GM15510 (cell line): ENCODE measurements around the gene ZNF598.

Source experiments
- POLR2A ChIP-seq: IDR thresholded peaks from 3 replicates; pipeline ENCODE4 v1.6.1; 2011; ENCODE audit warnings: borderline replicate concordance; ENCODE audit not compliant: insufficient read length; ENCODE audit errors: extremely low read depth

ZNF598 gene

DNA sequence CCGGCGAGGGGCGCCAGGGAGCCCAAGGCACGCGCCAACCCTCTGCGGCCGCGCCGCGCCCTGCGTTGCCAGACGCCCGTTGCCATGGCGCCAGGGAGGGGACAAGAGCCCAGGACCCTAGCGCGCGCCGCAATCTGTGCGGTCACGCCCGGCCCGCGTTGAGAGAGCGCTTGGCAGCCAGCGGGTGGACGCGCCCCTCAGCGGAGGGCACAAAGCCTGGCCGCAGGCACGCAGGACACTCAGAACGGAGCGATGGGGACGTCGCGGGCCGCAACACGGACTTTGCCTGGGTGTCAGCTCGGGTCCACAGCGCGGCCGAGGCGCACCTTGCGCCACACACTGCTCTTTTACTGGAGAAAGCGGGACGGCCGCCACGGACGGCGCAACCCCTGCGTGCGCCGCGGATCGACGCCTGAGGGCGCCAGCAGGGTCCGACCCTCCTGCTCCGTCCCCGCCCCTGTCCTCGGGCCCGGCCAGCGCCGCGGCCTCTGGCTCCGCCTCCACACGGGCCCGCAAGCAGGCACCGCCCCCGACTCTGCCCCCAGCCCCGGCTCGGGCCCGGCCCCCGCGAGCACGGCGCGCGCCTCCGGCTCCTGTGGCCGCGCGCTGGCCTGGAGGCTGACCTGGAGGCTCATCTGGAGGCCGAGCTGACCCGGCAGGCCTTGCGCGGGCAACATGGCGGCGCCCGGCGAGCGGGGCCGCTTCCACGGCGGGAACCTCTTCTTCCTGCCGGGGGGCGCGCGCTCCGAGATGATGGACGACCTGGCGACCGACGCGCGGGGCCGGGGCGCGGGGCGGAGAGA lies 25.9 kb downstream of the ZNF598 start, which contains the start of gene GFER:
Gene GFER (plus strand): TSS at position 650 of the 803 bp plus-strand sequence. CDS start 26 bp downstream, at position 676.
- peak; percentile 96 for TF ChIP-seq POLR2A

DNA sequence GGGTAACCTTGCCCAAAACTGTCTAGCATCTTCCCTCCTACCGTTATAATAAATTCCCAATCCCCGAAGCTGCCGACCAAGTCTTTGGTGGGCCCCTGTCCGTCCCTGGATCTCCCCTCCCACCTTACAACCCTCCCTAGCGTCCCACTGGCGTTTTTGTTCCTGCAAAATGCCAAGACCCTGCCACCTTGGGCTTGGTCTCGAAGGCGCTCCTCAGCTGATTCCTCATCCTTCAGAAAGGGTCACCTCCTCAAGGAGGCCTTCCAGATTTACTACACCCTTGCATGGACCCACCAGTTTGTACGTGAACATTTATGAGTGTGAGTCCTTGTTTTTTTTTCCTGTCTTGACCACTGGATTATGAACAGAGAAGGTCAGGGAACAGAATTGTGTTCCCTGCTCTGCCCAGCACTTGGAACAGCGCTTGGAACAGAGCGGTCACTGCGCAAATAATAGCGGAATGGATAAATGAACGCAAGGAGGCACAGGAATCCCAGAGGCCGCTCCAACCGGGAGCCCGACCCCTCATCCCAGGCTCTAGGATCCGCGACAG lies 26.6 kb downstream of the ZNF598 start:
- no peak for TF ChIP-seq POLR2A

DNA sequence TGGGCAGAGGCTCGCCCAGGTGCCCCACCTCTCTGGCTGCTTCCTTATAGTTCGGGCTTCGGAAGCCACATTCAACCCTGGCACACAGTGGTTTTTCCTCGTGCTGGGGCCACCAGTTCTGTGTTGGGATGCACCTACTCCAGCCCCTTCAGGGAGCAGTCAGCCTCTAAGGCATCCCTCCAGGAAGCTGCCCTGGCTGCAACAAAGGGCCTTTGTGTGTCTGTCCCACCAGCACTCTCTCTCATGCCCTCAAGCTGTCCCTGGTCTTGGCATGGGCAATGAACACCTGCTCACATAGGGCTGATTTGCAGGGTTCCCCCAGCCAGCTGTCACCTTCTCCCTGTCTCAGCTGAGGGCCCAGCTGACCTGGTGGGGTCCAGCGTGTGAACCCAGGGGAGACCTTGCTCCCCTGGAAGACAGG lies 27.6 kb downstream of the ZNF598 start:
- TF ChIP-seq POLR2A, result no peak

DNA sequence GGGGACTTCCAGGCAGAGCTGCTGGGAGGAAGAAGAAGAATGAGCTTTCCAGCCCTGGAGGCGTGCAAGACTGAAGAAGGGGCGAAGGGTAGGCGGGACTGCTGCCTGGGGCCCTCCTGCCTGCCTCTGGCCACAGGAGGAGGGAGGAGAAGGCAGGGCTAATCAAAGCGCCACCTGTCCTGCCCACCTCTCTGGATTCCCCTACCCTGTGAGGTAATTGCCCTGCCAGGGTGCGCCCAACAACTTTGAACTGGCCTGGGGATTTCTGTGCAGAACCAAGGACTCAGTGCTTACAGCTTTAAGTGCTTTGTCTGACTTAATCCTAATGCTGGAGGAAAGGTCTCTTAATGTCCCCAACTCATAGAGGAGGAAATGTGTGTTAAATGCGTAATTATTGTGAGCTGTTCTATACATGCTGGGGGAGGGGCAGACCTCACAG lies 28.2 kb downstream of the ZNF598 start, which contains the start of gene NOXO1:
Gene NOXO1 (minus strand): TSS at position 72 of the 439 bp plus-strand sequence. CDS start 290 bp downstream, outside the sequence.
- no peak for TF ChIP-seq POLR2A

DNA sequence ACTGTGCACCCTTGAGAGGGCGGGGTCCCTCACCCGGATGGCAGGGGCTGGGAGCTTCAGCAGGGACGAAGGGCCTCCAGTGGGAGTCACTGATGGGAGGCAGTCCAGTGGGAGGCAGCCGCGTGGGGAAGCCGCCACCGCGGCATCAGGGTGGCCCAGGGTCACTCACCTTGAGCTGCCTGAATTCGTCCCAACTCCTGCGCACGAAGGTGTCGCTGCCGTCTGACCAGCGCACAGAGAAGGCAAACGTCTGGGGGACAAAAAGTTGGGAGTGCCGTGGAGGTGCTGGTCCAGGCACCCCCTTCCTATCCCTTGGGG lies 28.9 kb downstream of the ZNF598 start:
- no peak for TF ChIP-seq POLR2A

DNA sequence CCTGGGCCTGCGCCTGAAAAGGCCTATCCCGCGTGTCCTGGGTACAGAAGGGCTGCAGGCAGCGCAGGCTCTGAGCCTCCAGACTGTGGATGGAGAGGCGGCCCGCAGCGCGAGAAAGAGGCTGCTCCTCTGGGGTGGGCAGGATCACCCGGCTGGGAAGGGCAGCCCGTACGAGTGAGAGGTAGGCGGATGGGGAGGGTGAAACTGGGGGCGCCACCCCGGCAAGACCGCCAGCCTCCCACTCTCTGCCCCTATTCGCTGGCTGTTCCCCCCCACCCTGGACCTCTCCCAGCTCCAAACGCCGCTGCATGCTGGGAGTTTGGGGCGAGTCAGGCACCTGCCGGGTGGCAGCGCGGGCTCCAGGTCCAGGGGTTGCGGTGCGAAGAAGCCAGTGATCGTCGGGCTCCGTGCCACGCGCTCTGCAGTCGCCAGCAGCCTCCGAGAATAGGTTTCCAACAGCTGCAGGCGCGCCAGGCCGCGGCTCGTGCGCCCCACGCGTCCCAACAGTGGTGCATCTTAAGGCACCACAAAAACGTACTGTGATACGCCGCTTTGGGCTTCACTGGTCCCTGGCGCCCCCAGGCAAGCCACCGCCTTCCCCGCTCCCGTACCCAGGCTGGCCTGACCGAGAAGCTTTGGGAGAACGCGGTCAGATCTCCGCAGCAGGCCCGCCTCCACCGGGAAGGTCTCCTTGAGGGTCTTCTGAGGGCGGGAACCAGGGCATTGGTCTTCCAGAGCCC lies 29.4 kb downstream of the ZNF598 start:
- no peak for TF ChIP-seq POLR2A

DNA sequence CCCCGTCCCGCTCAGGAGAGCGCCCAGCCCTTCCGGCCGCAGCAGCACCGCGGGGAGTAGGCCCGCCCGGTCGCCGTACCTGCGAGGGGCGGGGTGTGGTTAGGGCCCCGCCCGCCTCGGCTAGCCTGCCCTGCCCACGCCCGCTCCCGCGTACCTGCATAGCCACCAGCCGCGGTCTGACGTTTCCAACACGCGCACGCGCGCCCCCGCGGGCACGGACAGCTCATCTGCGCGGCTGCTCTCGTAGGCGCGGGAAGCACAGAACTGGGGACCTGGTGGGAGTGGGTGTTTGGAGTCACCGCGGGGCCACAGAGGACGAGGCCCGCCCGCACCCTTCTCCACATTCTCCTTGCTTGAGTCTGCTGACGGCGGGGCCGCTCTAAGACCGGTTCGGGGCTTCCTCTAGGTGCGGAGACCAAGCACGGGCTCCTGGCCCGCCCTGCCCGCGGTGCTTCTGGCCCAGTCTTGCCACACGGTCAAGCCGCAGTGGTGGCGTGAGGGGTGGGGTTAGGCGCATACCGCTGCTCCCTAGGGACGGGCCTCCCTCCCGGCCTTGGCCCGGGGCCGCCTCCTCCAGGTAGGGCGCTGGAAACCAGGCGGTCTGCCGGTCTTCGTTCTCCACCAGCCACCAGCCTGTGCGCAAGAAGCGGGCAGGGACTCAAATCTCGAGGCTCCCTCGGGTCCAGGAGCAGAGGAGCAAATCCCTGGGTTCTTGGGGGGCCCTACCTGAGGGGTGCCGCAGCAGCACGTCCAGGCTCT lies 30.2 kb downstream of the ZNF598 start:
- TF ChIP-seq POLR2A, result no peak

DNA sequence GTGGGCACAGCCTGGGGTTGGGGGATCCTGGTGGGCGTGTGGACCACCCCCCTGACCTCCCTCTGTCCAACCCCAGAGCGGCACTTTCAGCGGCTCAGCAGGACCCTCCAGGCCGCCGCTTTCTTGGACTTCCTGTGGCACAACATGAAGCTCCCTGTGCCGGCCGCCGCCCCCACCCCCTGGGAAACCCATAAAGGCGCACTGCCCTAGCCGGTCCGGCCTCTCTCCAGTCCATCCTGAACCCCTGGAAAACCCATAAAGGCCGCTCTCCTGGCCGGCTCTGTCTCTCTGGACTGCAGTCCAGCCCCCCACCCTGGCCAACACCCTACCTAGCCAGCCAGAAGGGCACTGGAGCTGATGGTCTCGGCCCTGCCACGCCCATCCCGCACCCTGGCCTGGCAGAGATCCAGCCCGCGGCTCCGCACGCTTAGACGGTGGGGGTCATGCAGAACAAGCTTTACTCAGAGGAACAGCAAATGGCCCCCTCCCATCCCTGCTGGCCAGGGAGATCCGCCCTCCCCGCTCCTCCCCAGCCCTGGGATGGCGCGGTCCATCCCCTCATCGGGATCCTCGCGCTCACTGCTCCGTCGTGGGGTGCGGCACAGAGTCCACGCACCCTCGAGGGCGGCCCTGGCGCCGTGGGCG lies 31.0 kb downstream of the ZNF598 start:
- no peak for TF ChIP-seq POLR2A

DNA sequence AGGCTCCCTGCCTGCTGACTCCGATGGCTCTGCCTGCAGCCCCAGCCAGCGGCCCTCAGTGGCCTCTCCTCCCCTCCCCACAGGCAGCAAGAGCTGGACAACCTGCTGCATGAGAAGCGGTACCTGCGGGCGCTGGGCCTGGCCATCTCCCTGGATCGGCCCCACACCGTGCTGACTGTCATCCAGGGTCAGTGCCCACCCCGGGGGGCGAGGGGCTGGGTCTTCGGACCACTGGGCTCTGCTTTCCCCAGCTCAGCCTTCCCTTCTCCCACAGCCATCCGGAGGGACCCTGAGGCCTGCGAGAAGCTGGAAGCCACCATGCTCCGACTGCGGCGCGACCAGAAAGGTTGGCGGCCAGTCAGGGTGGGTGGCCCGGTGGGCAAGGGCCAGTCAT lies 31.7 kb downstream of the ZNF598 start:
- TF ChIP-seq POLR2A, result no peak

DNA sequence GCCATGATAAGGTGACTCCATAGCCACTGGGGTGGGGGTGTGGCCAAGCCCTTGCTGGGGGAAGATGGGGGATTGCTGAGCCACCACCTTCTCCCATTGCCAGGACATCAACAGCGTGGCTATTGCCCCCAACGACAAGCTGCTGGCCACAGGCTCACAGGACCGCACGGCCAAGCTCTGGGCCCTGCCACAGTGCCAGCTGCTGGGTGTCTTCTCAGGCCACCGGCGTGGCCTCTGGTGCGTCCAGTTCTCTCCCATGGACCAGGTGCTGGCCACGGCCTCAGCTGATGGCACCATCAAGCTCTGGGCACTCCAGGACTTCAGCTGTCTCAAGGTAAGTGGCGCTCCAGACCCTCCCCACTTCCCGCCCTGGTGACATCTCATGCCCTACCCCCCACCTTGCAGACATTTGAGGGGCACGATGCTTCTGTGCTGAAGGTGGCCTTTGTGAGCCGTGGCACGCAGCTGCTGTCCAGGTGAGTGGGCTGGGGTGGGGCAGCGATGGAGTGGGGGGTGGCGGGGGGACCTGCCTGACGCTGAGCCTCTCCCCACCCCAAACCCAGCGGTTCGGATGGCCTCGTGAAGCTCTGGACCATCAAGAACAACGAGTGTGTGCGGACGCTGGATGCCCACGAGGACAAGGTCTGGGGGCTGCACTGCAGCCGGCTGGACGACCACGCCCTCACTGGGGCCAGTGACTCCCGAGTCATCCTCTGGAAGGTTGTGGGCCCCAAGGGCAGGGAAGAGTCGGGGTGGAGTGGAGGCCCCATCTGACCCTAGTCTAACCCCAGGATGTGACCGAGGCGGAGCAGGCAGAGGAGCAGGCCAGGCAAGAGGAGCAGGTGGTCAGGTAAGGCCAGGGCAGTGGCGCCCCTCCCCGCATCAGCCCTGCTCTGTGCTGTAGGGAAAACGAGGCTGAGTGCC lies 32.4 kb downstream of the ZNF598 start:
- no peak for TF ChIP-seq POLR2A

DNA sequence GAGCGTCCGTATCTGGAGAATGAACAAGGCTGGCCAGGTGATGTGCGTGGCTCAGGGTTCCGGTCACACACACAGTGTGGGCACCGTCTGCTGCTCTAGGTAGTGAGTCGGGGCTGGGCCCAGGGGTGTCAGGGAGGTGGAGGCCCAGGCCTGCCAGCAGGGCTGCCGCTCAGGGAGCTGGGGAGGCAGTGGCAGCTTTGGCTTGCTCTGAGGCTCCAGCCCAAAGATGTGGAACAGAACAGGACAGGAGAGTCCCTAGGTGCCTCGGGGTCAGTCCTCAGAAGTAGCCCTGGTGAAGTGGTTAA lies 33.5 kb downstream of the ZNF598 start:
- TF ChIP-seq POLR2A, result no peak

DNA sequence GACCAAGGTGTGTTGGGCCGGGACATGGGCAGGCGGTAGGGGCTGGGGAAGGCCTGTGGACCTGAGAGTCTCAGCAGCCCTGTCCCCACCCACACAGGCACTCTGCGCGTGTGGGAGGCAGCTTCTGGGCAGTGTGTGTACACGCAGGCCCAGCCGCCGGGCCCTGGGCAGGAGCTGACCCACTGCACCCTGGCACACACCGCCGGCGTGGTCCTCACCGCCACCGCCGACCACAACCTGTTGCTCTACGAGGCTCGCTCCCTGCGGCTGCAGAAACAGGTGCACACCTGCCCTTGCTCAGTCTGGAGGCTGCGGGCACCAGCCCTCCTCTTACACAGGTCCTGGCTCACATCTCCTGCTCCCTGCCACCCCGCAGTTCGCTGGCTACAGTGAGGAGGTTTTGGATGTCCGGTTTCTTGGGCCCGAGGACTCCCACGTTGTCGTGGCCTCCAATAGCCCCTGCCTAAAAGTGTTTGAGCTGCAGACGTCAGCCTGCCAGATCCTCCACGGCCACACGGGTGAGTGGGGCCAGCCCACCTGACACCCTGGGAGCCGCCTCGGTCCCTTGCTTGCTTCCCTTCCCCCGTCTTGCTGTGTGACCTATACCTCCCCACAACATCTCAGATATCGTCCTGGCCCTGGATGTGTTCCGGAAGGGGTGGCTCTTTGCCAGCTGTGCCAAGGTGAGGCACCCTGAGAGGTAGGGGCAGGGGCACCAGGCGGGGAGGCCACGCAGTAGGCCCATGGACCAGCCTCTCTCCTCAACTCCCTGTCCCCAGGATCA lies 34.0 kb downstream of the ZNF598 start:
- no peak for TF ChIP-seq POLR2A
